Natural killer cell (primary cell): ENCODE measurements around the gene IQCK. TPM values are rescaled to one million over a fixed set of nuclear protein-coding genes. Genes with fewer than 3 reads are reported as not detected.

Source experiments
- ATAC-seq, 3 donors: fragments of 150-1000 bp in 2 of 3; fragments of 200-7000 bp in 1 of 3; cut with Tn5 transposase; 1 replicate in 1 of 3; 2 replicates in 2 of 3; pipeline ENCODE4 v1.10.0; 2021; ENCODE audit warnings: mild to moderate bottlenecking in 2 of 3, moderate library complexity in 2 of 3
- DNase-seq, 2 donors: peaks; one replicate each; pipeline versions ENCODE4 v3.0.0 to v3.0.0-alpha.2; 2013 to 2021; ENCODE audit warnings: mixed read lengths in 1 of 2
- H3K27ac ChIP-seq: one replicate; pipeline ENCODE4 v1.5.1; 2013; ENCODE audit warnings: mild to moderate bottlenecking, low read length
- H3K27me3 ChIP-seq: one replicate; pipeline ENCODE4 v1.6.1; 2013; ENCODE audit warnings: low read length; ENCODE audit not compliant: control insufficient read depth, insufficient read depth
- H3K36me3 ChIP-seq: one replicate; pipeline ENCODE4 v1.6.1; 2013; ENCODE audit warnings: low read length; ENCODE audit not compliant: control insufficient read depth, insufficient read depth
- H3K4me1 ChIP-seq: one replicate; pipeline ENCODE4 v1.6.1; 2013; ENCODE audit warnings: low read length; ENCODE audit not compliant: control insufficient read depth, insufficient read depth
- H3K4me3 ChIP-seq: one replicate; pipeline ENCODE4 v1.5.1; 2013; ENCODE audit warnings: low read length
- H3K9me3 ChIP-seq: one replicate; pipeline ENCODE4 v1.6.1; 2013; ENCODE audit warnings: low read length; ENCODE audit not compliant: control insufficient read depth, insufficient read depth
- H3K27ac Mint-ChIP-seq, 2 donors: one replicate each; pipeline ENCODE4 v1.8.0; 2022; ENCODE audit warnings: mild to moderate bottlenecking in 2 of 2, mixed read lengths in 2 of 2, moderate library complexity in 1 of 2
- H3K27me3 Mint-ChIP-seq, 2 donors: one replicate each; pipeline ENCODE4 v1.8.0; 2022; ENCODE audit warnings: low read depth in 2 of 2, mixed read lengths in 2 of 2
- H3K36me3 Mint-ChIP-seq: one replicate; pipeline ENCODE4 v1.8.0; 2022; ENCODE audit warnings: mixed read lengths
- H3K4me1 Mint-ChIP-seq, 2 donors: one replicate each; pipeline ENCODE4 v1.8.0; 2022; ENCODE audit warnings: mixed read lengths in 2 of 2
- H3K4me3 Mint-ChIP-seq: one replicate; pipeline ENCODE4 v1.8.0; 2022; ENCODE audit warnings: mild to moderate bottlenecking, moderate library complexity, mixed read lengths
- H3K9me3 Mint-ChIP-seq, 2 donors: one replicate each; pipeline ENCODE4 v1.8.0; 2022; ENCODE audit warnings: mixed read lengths in 2 of 2
- WGBS: methylation state at CpG from one replicate; pipeline ENCODE4 v1.1.7; 2013; ENCODE audit warnings: missing lambda C conversion rate; ENCODE audit not compliant: insufficient coverage; 5-methylcytosine and 5-hydroxymethylcytosine counted together
- intact Hi-C: fragments of 100-400 bp; cut with micrococcal nuclease; formaldehyde crosslinking; loops from one replicate; pipeline ENCODE4 v1.14.2; 2022
- total RNA-seq, 4 donors: library from RNA; stranded (reverse); fragments of 120-200 nt in 1 of 4; gene quantifications; one replicate each; pipeline versions ENCODE4 v1.2.3 to v1.2.4, GENCODE V29; 2013 to 2022
- TF ChIP-seq, protein P1 (sequence below): fragments of 200-600 bp; IDR thresholded peaks from one replicate; pipeline ENCODE4 v1.8.0; 2022; ENCODE audit warnings: antibody characterized with exemption

The IQCK gene
- total RNA-seq, 3 donors from 2014 or later (not counting 1 experiment from before 2014, with no cell fraction given) = 0.38 to 1.8 (median 0.68) TPM

DNA sequence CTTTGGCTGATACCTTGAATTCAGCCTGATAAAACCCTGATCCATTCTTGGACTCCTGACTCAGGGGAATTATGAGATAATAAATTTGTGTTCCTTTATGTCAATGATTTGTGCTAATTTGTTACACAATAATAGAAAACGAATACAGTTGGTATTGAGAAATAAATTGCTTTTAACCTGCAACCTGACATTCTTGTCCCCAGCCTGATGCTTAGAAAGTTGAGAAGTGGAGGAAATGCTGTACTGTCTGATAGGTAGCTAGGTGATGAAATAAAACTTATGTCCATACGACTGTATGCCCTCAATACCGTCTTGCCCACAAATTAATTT is 10.5 kb downstream of the IQCK start:
- Histone ChIP-seq H3K4me1 (peaks cover 6% of the 10 kb centered on the region), H3K27me3 (no peaks in the 10 kb centered on the region), H3K9me3 (no peaks in the 10 kb centered on the region), H3K27ac (no peak overlapping the region), H3K4me3 (no peak overlapping the region), H3K36me3 (no peaks in the 10 kb centered on the region)
- Mint-ChIP-seq H3K36me3 (no peaks in the 10 kb centered on the region), H3K27me3 (peaks cover 8 to 14% of the 10 kb centered on the region in 2 donors), H3K27ac (no peak overlapping the region), H3K9me3 (no peaks in the 10 kb centered on the region), H3K4me1 (peaks cover 13% of the 10 kb centered on the region in 2 donors), H3K4me3 (no peak overlapping the region)
- DNase-seq (no peak), ATAC-seq (no peak)
- WGBS = 100% methylated on average over 1 of the region's 3 CpGs
- intact Hi-C loops = no loop called here
- TF ChIP-seq, protein P1, sequence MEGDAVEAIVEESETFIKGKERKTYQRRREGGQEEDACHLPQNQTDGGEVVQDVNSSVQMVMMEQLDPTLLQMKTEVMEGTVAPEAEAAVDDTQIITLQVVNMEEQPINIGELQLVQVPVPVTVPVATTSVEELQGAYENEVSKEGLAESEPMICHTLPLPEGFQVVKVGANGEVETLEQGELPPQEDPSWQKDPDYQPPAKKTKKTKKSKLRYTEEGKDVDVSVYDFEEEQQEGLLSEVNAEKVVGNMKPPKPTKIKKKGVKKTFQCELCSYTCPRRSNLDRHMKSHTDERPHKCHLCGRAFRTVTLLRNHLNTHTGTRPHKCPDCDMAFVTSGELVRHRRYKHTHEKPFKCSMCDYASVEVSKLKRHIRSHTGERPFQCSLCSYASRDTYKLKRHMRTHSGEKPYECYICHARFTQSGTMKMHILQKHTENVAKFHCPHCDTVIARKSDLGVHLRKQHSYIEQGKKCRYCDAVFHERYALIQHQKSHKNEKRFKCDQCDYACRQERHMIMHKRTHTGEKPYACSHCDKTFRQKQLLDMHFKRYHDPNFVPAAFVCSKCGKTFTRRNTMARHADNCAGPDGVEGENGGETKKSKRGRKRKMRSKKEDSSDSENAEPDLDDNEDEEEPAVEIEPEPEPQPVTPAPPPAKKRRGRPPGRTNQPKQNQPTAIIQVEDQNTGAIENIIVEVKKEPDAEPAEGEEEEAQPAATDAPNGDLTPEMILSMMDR = no peak

DNA sequence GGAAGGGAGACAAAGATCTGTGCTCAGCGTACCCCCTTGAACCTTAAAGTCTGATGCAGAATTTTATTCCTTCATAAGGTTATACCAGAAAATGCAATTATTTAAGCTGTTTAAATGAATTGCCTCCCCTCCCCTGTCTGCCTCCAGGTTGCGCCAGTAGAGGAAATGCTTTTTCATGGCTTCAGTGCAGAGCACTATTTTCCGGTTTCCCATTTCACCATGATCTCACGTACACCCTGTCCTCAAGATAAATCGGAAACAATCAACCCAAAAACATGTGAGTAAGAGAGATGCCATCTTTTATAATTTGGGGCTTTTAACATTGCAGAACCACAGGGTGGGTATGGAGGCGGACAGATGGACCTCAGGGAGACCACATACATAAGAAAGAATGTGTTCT is 15.5 kb downstream of the IQCK start:
- WGBS = 97% methylated on average over 5 of the region's 6 CpGs
- DNase-seq (no peak), ATAC-seq (no peak)
- no peak overlapping the region for H3K27ac ChIP-seq
- H3K36me3 Mint-ChIP-seq = no peaks in the 10 kb centered on the region
- TF ChIP-seq, protein P1 = no peak
- H3K4me1 Mint-ChIP-seq = peaks cover under 1 to 1% of the 10 kb centered on the region in 2 donors
- H3K4me3 ChIP-seq = no peak overlapping the region
- no peak overlapping the region for H3K4me3 Mint-ChIP-seq
- intact Hi-C loops = no loop called here
- no peaks in the 10 kb centered on the region for H3K4me1 ChIP-seq
- H3K27ac Mint-ChIP-seq = no peak overlapping the region
- H3K27me3 Mint-ChIP-seq = peaks cover 5 to 22% of the 10 kb centered on the region in 2 donors
- H3K9me3 ChIP-seq = no peaks in the 10 kb centered on the region
- no peaks in the 10 kb centered on the region for H3K27me3 ChIP-seq
- no peaks in the 10 kb centered on the region for H3K36me3 ChIP-seq
- H3K9me3 Mint-ChIP-seq = no peaks in the 10 kb centered on the region

DNA sequence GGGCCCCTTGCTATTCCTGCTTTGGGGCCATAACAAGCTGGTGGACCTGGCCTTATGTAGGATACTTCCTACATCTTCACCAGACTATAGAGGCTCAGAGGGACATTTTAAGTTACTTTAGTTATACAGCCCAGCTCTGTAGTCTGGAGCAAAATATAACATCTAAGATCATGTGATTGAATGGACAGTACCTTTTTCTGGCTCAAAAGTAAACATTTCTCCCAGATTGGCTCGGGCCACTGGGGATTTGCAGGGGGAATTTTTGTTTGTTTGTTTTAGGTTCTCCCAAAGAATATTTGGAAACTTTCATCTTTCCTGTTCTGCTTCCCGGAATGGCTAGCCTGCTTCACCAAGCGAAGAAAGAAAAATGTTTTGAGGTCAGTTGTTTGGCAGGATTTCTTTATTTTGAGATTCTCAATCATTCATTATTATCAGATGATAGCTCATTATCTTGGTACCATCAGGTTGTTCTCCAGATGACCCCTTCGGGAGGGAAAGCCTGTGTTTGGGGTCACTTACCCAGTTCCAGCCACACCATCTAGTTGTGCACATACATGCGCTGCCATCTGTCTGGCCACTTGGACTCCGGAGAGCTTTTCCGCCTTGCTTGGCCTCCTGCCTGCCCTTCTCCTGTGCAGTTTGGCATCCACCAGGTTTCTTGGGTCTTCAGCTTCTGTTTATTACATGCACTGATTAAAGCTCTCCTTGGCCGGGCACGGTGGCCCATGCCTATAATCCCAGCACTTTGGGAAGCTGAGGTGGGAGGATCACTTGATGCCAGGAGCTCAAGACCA is 17.2 kb downstream of the IQCK start:
- TF ChIP-seq, protein P1 = no peak
- no peak overlapping the region for H3K27ac Mint-ChIP-seq

More for the DNA sequence above, 17.2 kb downstream of the IQCK start:
- Mint-ChIP-seq H3K4me1 (no peaks in the 10 kb centered on the region), H3K4me3 (no peak overlapping the region), H3K27me3 (peaks cover 9 to 37% of the 10 kb centered on the region in 2 donors), H3K9me3 (no peaks in the 10 kb centered on the region), H3K36me3 (no peaks in the 10 kb centered on the region)
- no peak overlapping the region for H3K27ac ChIP-seq
- H3K4me1 ChIP-seq = no peaks in the 10 kb centered on the region
- no peaks in the 10 kb centered on the region for H3K36me3 ChIP-seq
- no peaks in the 10 kb centered on the region for H3K27me3 ChIP-seq
- ATAC-seq = no peak
- H3K9me3 ChIP-seq = no peaks in the 10 kb centered on the region
- intact Hi-C loops = no loop called here
- DNase-seq = no peak
- no peak overlapping the region for H3K4me3 ChIP-seq
- WGBS = 96% methylated on average over 8 of the region's 9 CpGs
